Keratinocyte (primary cell): Measurements from ENCODE around the gene RAI1. TPM values are rescaled to one million over a fixed set of nuclear protein-coding genes. Genes with fewer than 3 reads are reported as not detected.

ENCODE experiments used
- DNase-seq: peaks from one replicate; pipeline ENCODE4 v3.0.0-alpha.2; 2011; ENCODE audit warnings: low read depth, missing footprints, low spot score
- FAIRE-seq: peaks from 2 replicates; lab custom pipeline; 2011; peaks lifted over from hg19 to GRCh38; lab: Jason Lieb, UNC
- H2AFZ ChIP-seq: 2 replicates; pipeline ENCODE4 v1.6.0; 2012; ENCODE audit warnings: low read length, control low read depth, inconsistent platforms; ENCODE audit not compliant: control insufficient read depth
- H3K27ac ChIP-seq: 2 replicates; pipeline ENCODE4 v1.5.1; 2011; ENCODE audit warnings: low read length; ENCODE audit not compliant: control insufficient read depth, insufficient read depth
- H3K27me3 ChIP-seq: 3 replicates; pipeline ENCODE4 v1.6.0; 2011; ENCODE audit warnings: low read length; ENCODE audit not compliant: control insufficient read depth, insufficient read depth; ENCODE audit errors: extremely low read depth
- H3K36me3 ChIP-seq, 2 experiments: 2 replicates in 1 of 2; 3 replicates in 1 of 2; pipeline ENCODE4 v1.5.1; 2011; ENCODE audit warnings: low read length in 2 of 2, mild to moderate bottlenecking in 1 of 2; ENCODE audit not compliant: control insufficient read depth in 2 of 2, insufficient read depth in 2 of 2; ENCODE audit errors: extremely low read depth in 1 of 2
- H3K4me1 ChIP-seq: 3 replicates; pipeline ENCODE4 v1.5.1; 2011; ENCODE audit warnings: low read length; ENCODE audit not compliant: control insufficient read depth, insufficient read depth; ENCODE audit errors: extremely low read depth
- H3K4me2 ChIP-seq: 3 replicates; pipeline ENCODE4 v1.6.0; 2011; ENCODE audit warnings: low read depth, low read length; ENCODE audit not compliant: control insufficient read depth, insufficient read depth; ENCODE audit errors: extremely low read depth
- H3K4me3 ChIP-seq, 3 experiments: fragments of 200-600 bp in 1 of 3; sonication (generic) in 1 of 3; 2 replicates in 2 of 3; 3 replicates in 1 of 3; pipeline ENCODE4 v1.5.1; 2011 to 2016; ENCODE audit warnings: low read length in 3 of 3, mild to moderate bottlenecking in 3 of 3, control low read depth in 2 of 3, inconsistent platforms in 1 of 3, low read depth in 1 of 3, mixed read lengths in 1 of 3, mixed run types in 1 of 3, moderate library complexity in 1 of 3; ENCODE audit not compliant: control insufficient read depth in 2 of 3, insufficient read depth in 2 of 3; ENCODE audit errors: extremely low read depth in 1 of 3
- H3K79me2 ChIP-seq: 2 replicates; pipeline ENCODE4 v1.6.0; 2012; ENCODE audit warnings: low read length; ENCODE audit not compliant: control insufficient read depth, insufficient read depth
- H3K9ac ChIP-seq: 3 replicates; pipeline ENCODE4 v1.6.0; 2011; ENCODE audit warnings: low read length; ENCODE audit not compliant: control insufficient read depth, insufficient read depth; ENCODE audit errors: extremely low read depth
- H3K9me1 ChIP-seq: 3 replicates; pipeline ENCODE4 v1.6.0; 2011; ENCODE audit warnings: low read length; ENCODE audit not compliant: control insufficient read depth, insufficient read depth; ENCODE audit errors: extremely low read depth
- H3K9me3 ChIP-seq: 2 replicates; pipeline ENCODE4 v1.5.1; 2012; ENCODE audit warnings: low read depth, low read length; ENCODE audit not compliant: control insufficient read depth
- H4K20me1 ChIP-seq: 3 replicates; pipeline ENCODE4 v1.6.0; 2011; ENCODE audit warnings: low read length; ENCODE audit not compliant: control insufficient read depth, insufficient read depth; ENCODE audit errors: extremely low read depth
- CTCF ChIP-seq, 3 experiments: IDR thresholded peaks in 1 of 3; conservative IDR thresholded peaks in 1 of 3; optimal IDR thresholded peaks in 1 of 3; 2 replicates in 2 of 3; 3 replicates in 1 of 3; pipeline versions ENCODE3 to v1.5.1; 2011; ENCODE audit warnings: low read length in 3 of 3, mild to moderate bottlenecking in 3 of 3, moderate library complexity in 2 of 3, control low read depth in 1 of 3, inconsistent platforms in 1 of 3; ENCODE audit not compliant: insufficient read depth in 2 of 3; ENCODE audit errors: extremely low read depth in 1 of 3
- EZH2 ChIP-seq: IDR thresholded peaks from one replicate; pipeline ENCODE4 v1.6.1; 2012; ENCODE audit warnings: inconsistent platforms, mild to moderate bottlenecking, low read length, moderate library complexity
- dilution Hi-C: fragments of 300-500 bp; cut with MboI; formaldehyde crosslinking; loops from one replicate; pipeline ENCODE4 v1.7.0; 2020; ENCODE audit warnings: low sequenced_read_pairs; ENCODE audit not compliant: extremely low pct_ligation_motif_present
- polyA plus RNA-seq, 5 experiments: library from polyadenylated mRNA; depleted of rRNA in 3 of 5; stranded (reverse) in 3 of 5; stranded (forward) in 1 of 5; unstranded in 1 of 5; fragments of >200 nt; gene quantifications; 1 replicate in 1 of 5; 2 replicates in 3 of 5; 3 replicates in 1 of 5; pipeline versions ENCODE4 v1.2.1 to v1.2.3, GENCODE V29; 2011 to 2012; ENCODE audit warnings: missing spikeins in 2 of 5, low read depth in 1 of 5, low replicate concordance in 1 of 5

The RAI1 gene
- polyA plus RNA-seq, 1 donor (not counting 4 experiments of a cell fraction or from before 2014, with no cell fraction given) = 2.6 TPM

- H3K27me3 ChIP-seq = no peaks in the 10 kb centered on the region
- no peaks in the 10 kb centered on the region for H4K20me1 ChIP-seq
- H3K36me3 ChIP-seq = peaks cover 0 to 26% of the 10 kb centered on the region in 2 experiments
- no peak overlapping the region for H3K9ac ChIP-seq
- H3K4me1 ChIP-seq = peaks cover 24% of the 10 kb centered on the region
- TF ChIP-seq CTCF (optimal IDR thresholded peaks at IDR 0.05 in 1 of 3, IDR thresholded peaks at IDR 0.05 in 1 of 3, conservative IDR thresholded peaks at IDR 0.05 in 1 of 3; ENCODE audit: extremely low read depth in 1 of 3, insufficient read depth in 2 of 3, low read length in 3 of 3) (no peak), EZH2 (no peak)
- no peaks in the 10 kb centered on the region for H3K79me2 ChIP-seq
- DNase-seq (no peak), FAIRE-seq (no peak)
- no peak overlapping the region for H3K27ac ChIP-seq
- no peak overlapping the region for H2AFZ ChIP-seq
- no peaks in the 10 kb centered on the region for H3K9me1 ChIP-seq
- H3K4me3 ChIP-seq = no peak overlapping the region
- H3K9me3 ChIP-seq = no peaks in the 10 kb centered on the region
- no peak overlapping the region for H3K4me2 ChIP-seq
- dilution Hi-C loops = no loop called here
Observed at GRCh38 chr17:17857496-17857895, 176.2 kb downstream of the RAI1 start.

DNA sequence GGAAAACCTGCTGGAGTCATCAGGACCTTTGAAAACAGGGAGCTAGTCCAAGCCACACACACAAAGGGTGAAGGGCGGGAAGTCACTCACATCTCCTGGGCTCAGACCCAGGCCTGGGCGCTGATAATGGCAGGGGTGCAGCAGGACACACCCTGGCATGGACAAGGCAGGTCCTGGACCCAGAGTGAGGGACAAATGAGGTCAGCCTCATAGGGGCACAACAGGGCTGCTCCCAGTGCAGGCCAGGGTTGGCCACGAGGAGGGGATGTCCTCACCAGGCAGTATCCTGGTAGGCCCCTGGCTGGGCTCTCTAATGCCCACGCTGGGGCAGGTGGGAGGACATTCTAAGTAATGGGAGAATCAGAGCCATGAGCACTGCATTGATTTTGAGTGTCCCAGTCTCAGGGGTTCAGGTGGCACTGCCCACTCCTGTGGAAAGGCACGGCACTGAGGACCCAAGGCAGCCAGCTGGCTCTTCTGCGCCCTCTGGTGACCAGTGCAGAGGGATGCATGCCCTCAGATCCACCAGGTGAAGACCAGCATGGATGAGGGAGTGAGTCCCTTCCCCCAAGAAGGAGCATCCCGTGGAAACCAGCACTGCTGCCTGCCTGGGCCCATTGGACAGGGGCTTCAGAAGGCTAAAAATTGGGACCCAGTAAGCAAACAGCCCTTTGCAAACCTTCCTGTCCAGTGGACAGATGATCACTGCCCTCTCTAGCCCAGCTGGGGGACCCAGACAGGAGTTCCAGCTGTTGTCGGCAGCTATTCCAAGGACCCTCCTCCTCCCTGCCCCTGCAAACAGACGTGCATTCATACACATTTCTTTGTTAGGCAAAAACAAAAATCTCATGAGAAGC, 178.9 kb downstream of the RAI1 start:
- FAIRE-seq = peak; percentile 56
- H3K9me3 ChIP-seq = no peaks in the 10 kb centered on the region
- H3K36me3 ChIP-seq = peaks cover 4 to 31% of the 10 kb centered on the region in 2 experiments
- H3K9me1 ChIP-seq = no peaks in the 10 kb centered on the region
- no peak overlapping the region for H3K4me2 ChIP-seq
- dilution Hi-C loops = no loop called here
- no peak overlapping the region for H2AFZ ChIP-seq
- no peak overlapping the region for H3K4me3 ChIP-seq
- TF ChIP-seq CTCF (optimal IDR thresholded peaks at IDR 0.05 in 1 of 3, IDR thresholded peaks at IDR 0.05 in 1 of 3, conservative IDR thresholded peaks at IDR 0.05 in 1 of 3; ENCODE audit: extremely low read depth in 1 of 3, insufficient read depth in 2 of 3, low read length in 3 of 3) (peak; percentile 98 to 99 (median 99)), EZH2 (no peak)
- no peak overlapping the region for H3K9ac ChIP-seq
- H3K27ac ChIP-seq = no peak overlapping the region
- H3K4me1 ChIP-seq = peaks cover 8% of the 10 kb centered on the region
- no peak for DNase-seq
- no peaks in the 10 kb centered on the region for H3K79me2 ChIP-seq
- no peaks in the 10 kb centered on the region for H4K20me1 ChIP-seq
- H3K27me3 ChIP-seq = no peaks in the 10 kb centered on the region
